SH-SY5Y (cell line): ENCODE data around the gene MAP2.

Experiments
- GATA2 ChIP-seq: IDR thresholded peaks from 2 replicates; pipeline ENCODE4 v1.6.1; 2011; ENCODE audit warnings: mild to moderate bottlenecking, low read depth, low read length
- GATA3 ChIP-seq: IDR thresholded peaks from 2 replicates; pipeline ENCODE4 v1.6.1; 2011; ENCODE audit warnings: low read depth, mild to moderate bottlenecking, low read length, moderate library complexity

DNA sequence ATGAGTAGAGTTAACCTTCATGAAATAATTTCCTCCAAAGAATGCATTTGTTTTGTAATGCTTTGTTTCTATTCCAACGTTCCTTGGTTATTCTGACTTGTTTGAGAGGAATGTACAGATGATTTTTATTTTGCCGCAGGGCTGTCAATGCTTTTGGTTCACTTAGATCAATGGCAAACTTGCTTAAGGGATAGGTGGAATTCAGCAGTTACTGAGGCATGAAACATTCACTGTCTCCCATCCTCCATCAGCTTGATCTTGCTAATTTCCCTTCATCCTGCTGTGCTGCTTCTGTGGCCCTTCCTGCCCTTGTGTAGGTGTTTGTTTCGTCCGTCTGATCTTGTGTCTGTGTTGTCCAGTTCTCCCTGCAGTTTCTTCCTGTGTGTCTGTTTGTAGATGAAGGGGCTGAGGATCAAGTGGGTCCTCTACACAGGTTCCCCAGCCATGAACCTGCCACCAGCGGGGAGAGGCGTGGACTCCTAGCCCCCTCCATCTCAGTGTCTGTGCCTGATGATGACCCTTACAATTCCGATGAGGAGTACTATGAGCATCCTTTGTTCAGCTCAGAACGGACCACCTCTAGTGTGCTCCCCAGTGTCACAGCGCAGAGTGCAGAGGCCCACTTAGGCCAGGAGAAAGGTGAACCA lies 263.6 kb downstream of the MAP2 start:
- TF ChIP-seq GATA3 (no peak), GATA2 (no peak)
